ENCODE data around the gene GSTO2.

Gene GSTO2

DNA sequence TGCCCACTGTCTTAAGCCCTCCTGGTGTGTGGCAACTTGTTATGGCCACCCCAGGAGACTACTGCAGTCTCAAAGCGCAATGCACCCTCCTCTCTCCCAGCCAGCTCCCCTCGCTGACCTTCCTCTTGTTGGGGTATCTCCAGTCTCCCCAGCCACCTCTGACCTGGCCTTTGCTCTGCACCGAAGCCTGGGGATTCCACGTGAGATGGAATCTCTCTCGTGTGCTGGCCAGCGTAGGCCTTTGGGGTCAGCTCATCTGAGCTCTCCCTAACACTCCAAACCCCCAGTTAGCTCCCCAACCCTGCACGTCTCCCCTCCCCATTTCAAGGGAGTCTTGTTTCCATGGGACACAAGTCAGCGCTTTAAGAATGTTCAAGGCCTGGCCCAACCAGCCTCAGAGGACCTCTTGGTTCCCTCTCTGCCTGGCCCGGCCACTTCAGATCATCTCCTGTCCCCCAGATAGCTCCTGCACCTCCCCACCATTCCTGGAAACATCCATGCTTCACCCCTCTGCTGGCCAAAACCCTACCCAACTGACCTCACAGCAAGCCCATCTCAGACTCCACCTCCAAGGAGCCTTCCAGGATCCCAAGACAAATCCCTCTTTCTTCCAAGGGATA lies 58.1 kb downstream of the GSTO2 start:
- TF ChIP-seq CTCF (IDR thresholded peaks at IDR 0.05) = no peak
- Histone ChIP-seq H3K36me3 (no peaks in the 10 kb centered on the region), H3K27me3 (no peaks in the 10 kb centered on the region), H3K27ac (peak overlapping the region; percentile 80 to 89), H3K9me3 (no peaks in the 10 kb centered on the region), H3K4me1 (peaks cover 18 to 99% (median 91%) of the 10 kb centered on the region in 4 donors), H3K4me3 (peak overlapping the region in 1 of 2 donors; percentile 18)
- intact Hi-C loops (cut with DNase I; ENCODE audit: low total_unique reads) = no loop called here
- peak in 1 of 2 donors; percentile 59 for DNase-seq

DNA sequence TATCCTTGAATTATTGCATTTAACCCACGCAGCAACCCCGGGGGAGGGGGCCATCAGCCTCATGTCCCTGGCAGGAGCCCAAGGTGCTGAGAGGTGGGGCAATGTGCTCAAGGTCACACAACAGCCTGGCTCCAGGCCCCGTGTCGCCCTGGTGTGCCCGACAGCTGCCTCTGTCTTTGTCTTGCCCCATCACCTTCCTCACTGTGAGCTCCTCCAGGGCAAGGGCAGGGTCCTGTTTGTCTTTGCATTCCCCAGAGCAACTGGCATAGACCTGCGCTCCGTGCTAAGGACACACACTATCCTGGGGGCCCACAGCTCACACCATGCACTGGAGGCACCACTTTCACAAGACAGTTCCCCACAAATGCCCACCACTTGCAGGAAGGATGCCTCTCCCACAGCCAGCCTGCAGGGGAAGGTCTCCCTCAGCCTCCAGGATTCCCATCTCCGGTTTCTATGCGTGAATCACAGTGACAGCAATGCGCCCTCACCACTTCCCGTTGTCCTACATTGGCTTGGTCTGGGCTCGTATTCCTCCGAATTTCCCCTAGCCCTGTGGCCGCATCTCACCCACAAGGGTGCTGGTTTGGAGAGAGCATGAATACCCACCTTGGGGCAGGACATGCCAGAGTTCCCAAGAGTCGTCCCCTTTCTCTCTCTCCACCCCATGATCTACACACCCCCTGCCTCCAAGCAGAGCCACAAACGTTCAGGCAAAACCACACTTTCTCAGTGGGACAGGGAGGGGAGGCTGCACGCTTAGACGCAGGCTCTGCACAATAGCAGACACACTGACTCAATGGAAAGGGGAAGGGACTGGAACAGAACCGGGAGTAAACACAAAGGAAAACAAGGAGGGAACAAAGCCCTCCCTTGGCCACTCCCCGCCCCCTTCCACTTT lies 59.0 kb downstream of the GSTO2 start:
- TF ChIP-seq CTCF (IDR thresholded peaks at IDR 0.05) = no peak
- intact Hi-C loops (cut with DNase I; ENCODE audit: low total_unique reads) = no loop called here
- Histone ChIP-seq H3K27me3 (no peaks in the 10 kb centered on the region), H3K4me1 (peaks cover 18 to 99% (median 91%) of the 10 kb centered on the region in 4 donors), H3K36me3 (no peaks in the 10 kb centered on the region), H3K27ac (peak overlapping the region; percentile 80 to 89), H3K9me3 (no peaks in the 10 kb centered on the region), H3K4me3 (peak overlapping the region; percentile 9 to 18)
- DNase-seq = peak in 1 of 2 donors; percentile 70

DNA sequence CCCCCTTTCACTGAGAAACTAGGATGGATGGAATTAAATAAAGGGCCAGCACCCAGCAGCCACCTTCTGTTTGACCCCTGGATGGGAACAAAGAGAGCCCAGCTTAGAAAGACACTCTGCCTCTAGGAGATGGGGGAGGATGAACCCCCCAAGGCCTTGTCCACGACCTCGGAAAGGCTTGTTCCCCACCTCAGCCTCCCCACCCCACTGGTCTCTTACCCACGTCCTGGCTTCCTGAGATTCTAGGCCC lies 59.6 kb downstream of the GSTO2 start:
- H3K36me3 ChIP-seq = no peaks in the 10 kb centered on the region
- H3K9me3 ChIP-seq = no peaks in the 10 kb centered on the region
- H3K4me3 ChIP-seq = peak overlapping the region; percentile 9 to 18
- intact Hi-C loops (cut with DNase I; ENCODE audit: low total_unique reads) = no loop called here
- H3K4me1 ChIP-seq = peaks cover 18 to 99% (median 92%) of the 10 kb centered on the region in 4 donors
- DNase-seq = no peak
- peak overlapping the region; percentile 80 to 89 for H3K27ac ChIP-seq
- H3K27me3 ChIP-seq = no peaks in the 10 kb centered on the region
- no peak for TF ChIP-seq CTCF (IDR thresholded peaks at IDR 0.05)

DNA sequence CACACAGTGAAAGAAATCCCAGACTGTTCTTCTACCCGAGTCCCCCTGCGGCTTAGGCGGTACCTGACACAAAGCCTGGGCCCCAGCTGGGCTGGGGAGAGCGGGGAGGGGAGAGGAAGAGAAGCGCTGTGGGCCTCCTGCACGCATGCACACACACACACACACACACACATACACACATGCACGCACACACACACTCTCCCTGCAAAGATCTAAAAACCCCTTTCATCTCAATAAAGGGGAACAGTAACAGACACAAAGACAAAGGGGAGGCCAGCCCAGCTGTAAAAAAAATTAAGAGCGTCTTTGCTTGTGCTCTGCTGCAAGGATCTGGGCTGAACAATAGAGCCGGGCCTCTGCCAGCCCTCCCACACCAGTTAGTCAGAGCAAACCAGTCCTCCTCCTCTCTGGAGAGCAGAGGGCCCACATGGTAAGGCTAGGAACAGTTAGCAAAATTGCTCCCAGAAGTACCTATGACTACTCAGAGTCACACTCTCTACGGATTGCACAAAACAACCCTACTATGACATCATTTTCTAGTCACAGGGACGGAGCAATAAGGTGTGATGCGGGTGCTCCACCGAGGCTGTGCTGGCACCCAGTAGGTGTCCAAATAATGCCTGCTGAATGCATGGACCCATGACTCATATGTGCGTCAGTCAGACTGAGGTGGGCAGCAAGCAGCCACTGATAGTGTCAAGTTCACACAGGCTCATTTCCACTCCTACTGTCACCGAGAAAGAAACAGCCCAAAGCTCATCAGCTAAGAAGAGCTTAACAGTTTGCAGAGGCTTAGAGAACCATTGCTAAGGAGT lies 60.1 kb downstream of the GSTO2 start:
- no peak for TF ChIP-seq CTCF (IDR thresholded peaks at IDR 0.05)
- DNase-seq = peak; percentile 85 to 93
- peak overlapping the region; percentile 9 to 18 for H3K4me3 ChIP-seq
- intact Hi-C loops (cut with DNase I; ENCODE audit: low total_unique reads) = no loop called here
- peaks cover 18 to 99% (median 90%) of the 10 kb centered on the region in 4 donors for H3K4me1 ChIP-seq
- H3K27me3 ChIP-seq = no peaks in the 10 kb centered on the region
- no peaks in the 10 kb centered on the region for H3K36me3 ChIP-seq
- H3K9me3 ChIP-seq = no peaks in the 10 kb centered on the region
- peak overlapping the region; percentile 80 to 89 for H3K27ac ChIP-seq

- H3K9me3 ChIP-seq = no peaks in the 10 kb centered on the region
- no peak for TF ChIP-seq CTCF (IDR thresholded peaks at IDR 0.05)
- intact Hi-C loops (cut with DNase I; ENCODE audit: low total_unique reads) = no loop called here
- H3K4me1 ChIP-seq = peaks cover 18 to 100% (median 93%) of the 10 kb centered on the region in 4 donors
- peak overlapping the region in 1 of 2 donors; percentile 10 for H3K4me3 ChIP-seq
- H3K36me3 ChIP-seq = no peaks in the 10 kb centered on the region
- peak overlapping the region; percentile 80 to 89 for H3K27ac ChIP-seq
- peak in 1 of 2 donors; percentile 71 for DNase-seq
- H3K27me3 ChIP-seq = no peaks in the 10 kb centered on the region
Measured at GRCh38 chr10:104329735-104330134, 60.8 kb downstream of the GSTO2 start.

All from tibial artery (tissue), 4 donors.